ENCODE results near the gene TDRD12.

TDRD12 gene

GRCh38 chr19:32675720-32676185 is 43.8 kb upstream of the TDRD12 start, which contains the start of gene RGS9BP:
RGS9BP (plus strand) TSS chr19:32675848; CDS start chr19:32676264, 416 bp downstream.
- H3K4me3 ChIP-seq (ENCODE audit: control insufficient read depth, low read depth, low read length) = peak within 1 kb of the TSS; percentile 95
- DNase-seq (ENCODE audit: low read depth) = no peak
- TF ChIP-seq CTCF (IDR thresholded peaks at IDR 0.05; ENCODE audit: control insufficient read depth, insufficient read depth, low read depth, low read length, missing control alignments) = no peak

GRCh38 chr19:32676186-32676894 is 43.2 kb upstream of the TDRD12 start:
- peak overlapping the region; percentile 95; the same call in 1 of the 2 replicates for H3K4me3 ChIP-seq (ENCODE audit: control insufficient read depth, low read depth, low read length)
- TF ChIP-seq CTCF (IDR thresholded peaks at IDR 0.05; ENCODE audit: control insufficient read depth, insufficient read depth, low read depth, low read length, missing control alignments) = no peak
- DNase-seq (ENCODE audit: low read depth) = no peak

GRCh38 chr19:32676895-32677359 is 42.6 kb upstream of the TDRD12 start:
- TF ChIP-seq CTCF (IDR thresholded peaks at IDR 0.05; ENCODE audit: control insufficient read depth, insufficient read depth, low read depth, low read length, missing control alignments) = no peak
- DNase-seq (ENCODE audit: low read depth) = no peak
- H3K4me3 ChIP-seq (ENCODE audit: control insufficient read depth, low read depth, low read length) = no peak overlapping the region

GRCh38 chr19:32677657-32678056 is 41.9 kb upstream of the TDRD12 start:
- TF ChIP-seq CTCF (IDR thresholded peaks at IDR 0.05; ENCODE audit: control insufficient read depth, insufficient read depth, low read depth, low read length, missing control alignments) = no peak
- DNase-seq (ENCODE audit: low read depth) = no peak
- H3K4me3 ChIP-seq (ENCODE audit: control insufficient read depth, low read depth, low read length) = no peak overlapping the region

GRCh38 chr19:32680986-32681385 is 38.6 kb upstream of the TDRD12 start:
- no peak for DNase-seq (ENCODE audit: low read depth)

GRCh38 chr19:32682317-32682716 is 37.2 kb upstream of the TDRD12 start:
- no peak for DNase-seq (ENCODE audit: low read depth)
- H3K4me3 ChIP-seq (ENCODE audit: control insufficient read depth, low read depth, low read length) = no peak overlapping the region
- TF ChIP-seq CTCF (IDR thresholded peaks at IDR 0.05; ENCODE audit: control insufficient read depth, insufficient read depth, low read depth, low read length, missing control alignments) = no peak

More at GRCh38 chr19:32680986-32681385, 38.6 kb upstream of the TDRD12 start:
- no peak for TF ChIP-seq CTCF (IDR thresholded peaks at IDR 0.05; ENCODE audit: control insufficient read depth, insufficient read depth, low read depth, low read length, missing control alignments)
- no peak overlapping the region for H3K4me3 ChIP-seq (ENCODE audit: control insufficient read depth, low read depth, low read length)

All from AG09309 (cell line).